SK-N-SH treated with all-trans-retinoic acid at 6 μM for 48 hours (cell line): ENCODE data around the gene CACNA2D3.

Source experiments
- BACH2 ChIP-seq: fragments of 250-450 bp; sonication (Bioruptor Pico); IDR thresholded peaks from 2 replicates; pipeline ENCODE4 v1.9.0; 2021; ENCODE audit warnings: mild to moderate bottlenecking, borderline replicate concordance
- CSRNP3 ChIP-seq: fragments of 250-450 bp; sonication (Bioruptor Pico); IDR thresholded peaks from 2 replicates; pipeline ENCODE4 v1.5.1; 2021; ENCODE audit warnings: mild to moderate bottlenecking, moderate library complexity
- GLIS3 ChIP-seq: fragments of 250-450 bp; sonication (Bioruptor Pico); IDR thresholded peaks from 2 replicates; pipeline ENCODE4 v1.5.0; 2020; ENCODE audit warnings: mild to moderate bottlenecking, moderate library complexity
- ISL1 ChIP-seq: fragments of 250-450 bp; sonication (Bioruptor Pico); IDR thresholded peaks from 2 replicates; pipeline ENCODE4 v2.1.2; 2022; ENCODE audit warnings: mild to moderate bottlenecking, moderate library complexity
- OSR1 ChIP-seq: fragments of 250-450 bp; sonication (Bioruptor Pico); IDR thresholded peaks from 2 replicates; pipeline ENCODE4 v1.8.0; 2022; ENCODE audit warnings: moderate library complexity, mild to moderate bottlenecking, inconsistent platforms
- PATZ1 ChIP-seq: fragments of 250-450 bp; sonication (Bioruptor Pico); IDR thresholded peaks from 2 replicates; pipeline ENCODE4 v1.8.0; 2020; ENCODE audit warnings: mild to moderate bottlenecking, moderate library complexity, borderline replicate concordance
- ZFP3 ChIP-seq: fragments of 250-450 bp; sonication (Bioruptor Pico); IDR thresholded peaks from 2 replicates; pipeline ENCODE4 v1.5.0; 2020; ENCODE audit warnings: mild to moderate bottlenecking, moderate library complexity
- ZFP30 ChIP-seq: fragments of 450-650 bp; formaldehyde crosslinking; IDR thresholded peaks from 2 replicates; pipeline ENCODE4 v1.5.0; 2022; ENCODE audit warnings: mild to moderate bottlenecking, moderate library complexity

GRCh38 chr3:54837964-54838363, 715.6 kb downstream of the CACNA2D3 start:
- no peak for TF ChIP-seq ZFP30 (CRISPR knock-in tag)
- TF ChIP-seq PATZ1 (CRISPR knock-in tag), result no peak
- TF ChIP-seq ISL1 (CRISPR knock-in tag), result no peak
- TF ChIP-seq CSRNP3, result no peak
- no peak for TF ChIP-seq ZFP3
- TF ChIP-seq BACH2 (CRISPR knock-in tag), result no peak
- no peak for TF ChIP-seq OSR1
- TF ChIP-seq GLIS3 (CRISPR knock-in tag), result no peak
